Gastrocnemius medialis (tissue), 4 donors: ENCODE data around the gene AGAP2. TPM values are rescaled to one million over a fixed set of nuclear protein-coding genes. Genes with fewer than 3 reads are reported as not detected.
"Not testable (repeated sequence)": the region's sequence is repeated elsewhere in the genome, so short reads cannot be mapped to it uniquely, and the experiment has no call there.

Experiments
- ATAC-seq, 2 donors: fragments of 150-250 bp; one replicate each; pipeline ENCODE4 v1.9.1; 2016
- DNase-seq, 2 donors: peaks; one replicate each; pipeline ENCODE4 v3.0.0-alpha.2; 2019
- H3K27ac ChIP-seq, 4 donors: fragments of 200-600 bp; sonication (generic); 1 replicate in 1 of 4; 2 replicates in 3 of 4; pipeline ENCODE4 v1.5.1; 2016 to 2018; ENCODE audit warnings: mild to moderate bottlenecking in 2 of 4, moderate library complexity in 1 of 4
- H3K27me3 ChIP-seq, 3 donors: fragments of 200-600 bp; sonication (generic) in 2 of 3; 1 replicate in 1 of 3; 2 replicates in 2 of 3; pipeline versions ENCODE4 v1.5.1 to v1.6.0; 2016 to 2019; ENCODE audit warnings: mild to moderate bottlenecking in 1 of 3, moderate library complexity in 1 of 3
- H3K36me3 ChIP-seq, 2 donors: fragments of 200-600 bp; sonication (generic) in 1 of 2; one replicate each; pipeline ENCODE4 v1.5.1; 2017 to 2018
- H3K4me1 ChIP-seq, 2 donors: fragments of 200-600 bp; sonication (generic) in 1 of 2; one replicate each; pipeline ENCODE4 v1.5.1; 2016 to 2017; ENCODE audit warnings: mild to moderate bottlenecking in 2 of 2
- H3K4me3 ChIP-seq, 4 donors: fragments of 200-600 bp; sonication (generic) in 3 of 4; 1 replicate in 1 of 4; 2 replicates in 3 of 4; pipeline ENCODE4 v1.5.1; 2016 to 2019; ENCODE audit warnings: mild to moderate bottlenecking in 2 of 4
- H3K9me3 ChIP-seq, 3 donors: fragments of 200-600 bp; sonication (generic) in 2 of 3; 1 replicate in 1 of 3; 2 replicates in 2 of 3; pipeline ENCODE4 v1.5.1; 2016 to 2019
- CTCF ChIP-seq, 5 experiments: fragments of 450-650 bp in 3 of 5; fragments of 200-600 bp in 2 of 5; sonication (generic) in 2 of 5; IDR thresholded peaks in 4 of 5; conservative IDR thresholded peaks in 1 of 5; 1 replicate in 4 of 5; 2 replicates in 1 of 5; pipeline ENCODE4 v1.5.1; 2016 to 2019; ENCODE audit warnings: antibody characterized with exemption in 5 of 5, mild to moderate bottlenecking in 3 of 5, moderate library complexity in 3 of 5
- POLR2A ChIP-seq, 2 donors: fragments of 450-650 bp; IDR thresholded peaks; one replicate each; pipeline ENCODE4 v1.6.1; 2017; ENCODE audit warnings: antibody characterized with exemption in 2 of 2, mild to moderate bottlenecking in 2 of 2, moderate library complexity in 2 of 2
- in situ Hi-C, 4 donors: fragments of 200-750 bp; cut with MboI; loops; one replicate each; pipeline versions ENCODE4 v1.15.0 to v1.8.0; 2017; ENCODE audit warnings: low sequenced_read_pairs in 4 of 4
- intact Hi-C: fragments of 100-400 bp; cut with DNase I; formaldehyde crosslinking; loops from one replicate; pipeline ENCODE4 v1.15.1; 2023; ENCODE audit warnings: low total_unique reads
- total RNA-seq, 4 donors: library from RNA; depleted of rRNA; stranded (reverse); fragments of >200 nt; gene quantifications; one replicate each; pipeline versions ENCODE4 v1.1.0 to v1.2.3, GENCODE V29; 2016

The AGAP2 gene
- total RNA-seq, 4 donors from 2014 or later = 1.8 to 5.4 (median 3.7) TPM

GRCh38 chr12:57722716-57723629, 15.6 kb downstream of the AGAP2 start:
- TF ChIP-seq POLR2A (IDR thresholded peaks at IDR 0.05) = no peak
- TF ChIP-seq CTCF (IDR thresholded peaks at IDR 0.05 in 4 of 5, conservative IDR thresholded peaks at IDR 0.05 in 1 of 5) = no peak
- intact Hi-C loops = no loop called here
- H3K27me3 ChIP-seq = peaks cover 22 to 35% (median 35%) of the 10 kb centered on the region in 3 donors
- H3K4me3 ChIP-seq = no peak overlapping the region
- ATAC-seq (no peak), DNase-seq (no peak)
- in situ Hi-C loops = no loop called here
- peaks cover 5 to 32% of the 10 kb centered on the region in 2 donors for H3K36me3 ChIP-seq
- H3K4me1 ChIP-seq = peaks cover 4 to 19% of the 10 kb centered on the region in 2 donors
- H3K27ac ChIP-seq = no peak overlapping the region
- no peaks in the 10 kb centered on the region for H3K9me3 ChIP-seq

- in situ Hi-C loops, ATAC-seq, H3K4me3 ChIP-seq, H3K9me3 ChIP-seq, DNase-seq, H3K27ac ChIP-seq, intact Hi-C loops: not testable (repeated sequence)
- peaks cover 4 to 15% of the 10 kb centered on the region in 2 donors for H3K4me1 ChIP-seq
- H3K27me3 ChIP-seq = peaks cover 16 to 26% (median 25%) of the 10 kb centered on the region in 3 donors
- peaks cover 5 to 40% of the 10 kb centered on the region in 2 donors for H3K36me3 ChIP-seq
Observed at GRCh38 chr12:57721846-57722608, 16.5 kb downstream of the AGAP2 start.

- peaks cover 2 to 7% of the 10 kb centered on the region in 2 donors for H3K4me1 ChIP-seq
- H3K9me3 ChIP-seq = no peaks in the 10 kb centered on the region
- H3K4me3 ChIP-seq = no peak overlapping the region
- H3K27me3 ChIP-seq = peaks cover 8 to 17% (median 17%) of the 10 kb centered on the region in 3 donors
- H3K36me3 ChIP-seq = peaks cover 5 to 51% of the 10 kb centered on the region in 2 donors
- no peak overlapping the region for H3K27ac ChIP-seq
- DNase-seq (no peak), ATAC-seq (no peak)
- TF ChIP-seq CTCF (IDR thresholded peaks at IDR 0.05 in 4 of 5, conservative IDR thresholded peaks at IDR 0.05 in 1 of 5) (no peak), POLR2A (IDR thresholded peaks at IDR 0.05) (no peak)
- in situ Hi-C loops = no loop called here
- intact Hi-C loops = no loop called here
Observed at GRCh38 chr12:57720606-57721595, 17.6 kb downstream of the AGAP2 start.

- no peak for ATAC-seq
- intact Hi-C loops (no loop called here), in situ Hi-C loops (no loop called here)
- DNase-seq = no peak
- H3K27ac ChIP-seq = no peak overlapping the region
- H3K4me1 ChIP-seq = no peaks in the 10 kb centered on the region
- TF ChIP-seq CTCF (IDR thresholded peaks at IDR 0.05 in 4 of 5, conservative IDR thresholded peaks at IDR 0.05 in 1 of 5) (no peak), POLR2A (IDR thresholded peaks at IDR 0.05) (no peak)
- peaks cover 3 to 8% (median 8%) of the 10 kb centered on the region in 3 donors for H3K27me3 ChIP-seq
- no peak overlapping the region for H3K4me3 ChIP-seq
- no peaks in the 10 kb centered on the region for H3K9me3 ChIP-seq
- peaks cover 5 to 59% of the 10 kb centered on the region in 2 donors for H3K36me3 ChIP-seq
Observed at GRCh38 chr12:57719777-57720605, 18.6 kb downstream of the AGAP2 start.
